HG02973 (cell line): Measurements from ENCODE around the gene PGPEP1.
"Not testable (repeated sequence)": the region's sequence is repeated elsewhere in the genome, so short reads cannot be mapped to it uniquely, and the experiment has no call there.

Source experiments
- ATAC-seq: cut with Tn5 transposase; IDR thresholded peaks from one replicate; pipeline ENCODE4 v1.9.1; 2021; ENCODE audit warnings: moderate library complexity; ENCODE audit not compliant: unreplicated experiment

The PGPEP1 gene

GRCh38 chr19:18363787-18364186 is 23.4 kb downstream of the PGPEP1 start:
- ATAC-seq, result no peak

- ATAC-seq, result not testable (repeated sequence)
Measured at GRCh38 chr19:18364277-18364825, 24.0 kb downstream of the PGPEP1 start.

- no peak for ATAC-seq
Measured at GRCh38 chr19:18364826-18365528, 24.6 kb downstream of the PGPEP1 start.

GRCh38 chr19:18366021-18366435 is 25.6 kb downstream of the PGPEP1 start:
- ATAC-seq, result no peak

GRCh38 chr19:18368504-18369222 is 28.3 kb downstream of the PGPEP1 start:
- no peak for ATAC-seq

- no peak for ATAC-seq
Measured at GRCh38 chr19:18373407-18373891, 33.1 kb downstream of the PGPEP1 start.

- ATAC-seq, result peak; percentile 80
Measured at GRCh38 chr19:18373892-18374629, 33.7 kb downstream of the PGPEP1 start.

GRCh38 chr19:18377026-18377425 is 36.6 kb downstream of the PGPEP1 start:
- ATAC-seq, result no peak

GRCh38 chr19:18379803-18380747 is 39.7 kb downstream of the PGPEP1 start:
- ATAC-seq, result no peak

- no peak for ATAC-seq
Measured at GRCh38 chr19:18380843-18381242, 40.4 kb downstream of the PGPEP1 start.

- not testable (repeated sequence) for ATAC-seq
Measured at GRCh38 chr19:18383622-18384021, 43.2 kb downstream of the PGPEP1 start.

GRCh38 chr19:18384775-18385174 is 44.4 kb downstream of the PGPEP1 start:
- no peak for ATAC-seq

GRCh38 chr19:18385359-18385674 is 44.9 kb downstream of the PGPEP1 start:
- no peak for ATAC-seq

GRCh38 chr19:18385675-18386542 is 45.5 kb downstream of the PGPEP1 start, which contains the start of gene GDF15:
Gene GDF15, plus strand, starts transcription at chr19:18386158. Its CDS starts 32 bp downstream, at chr19:18386190.
- ATAC-seq, result no peak

GRCh38 chr19:18386543-18387271 is 46.3 kb downstream of the PGPEP1 start:
- no peak for ATAC-seq

- peak; percentile 69 for ATAC-seq
Measured at GRCh38 chr19:18388100-18388959, 47.9 kb downstream of the PGPEP1 start.

- ATAC-seq, result no peak
Measured at GRCh38 chr19:18388960-18389725, 48.7 kb downstream of the PGPEP1 start.
